Lower leg skin (tissue), 3 donors: ENCODE data around the gene PIWIL4.

Source experiments
- POLR2A ChIP-seq, 2 donors: fragments of 450-650 bp; IDR thresholded peaks; one replicate each; pipeline ENCODE4 v1.6.1; 2016 to 2017; ENCODE audit warnings: antibody characterized with exemption in 2 of 2, mild to moderate bottlenecking in 1 of 2, moderate library complexity in 1 of 2
- TF ChIP-seq, protein P1 (sequence below), 3 donors: fragments of 450-650 bp; IDR thresholded peaks; one replicate each; pipeline ENCODE4 v1.5.1; 2016; ENCODE audit warnings: antibody characterized with exemption in 3 of 3, mild to moderate bottlenecking in 3 of 3, moderate library complexity in 2 of 3

DNA sequence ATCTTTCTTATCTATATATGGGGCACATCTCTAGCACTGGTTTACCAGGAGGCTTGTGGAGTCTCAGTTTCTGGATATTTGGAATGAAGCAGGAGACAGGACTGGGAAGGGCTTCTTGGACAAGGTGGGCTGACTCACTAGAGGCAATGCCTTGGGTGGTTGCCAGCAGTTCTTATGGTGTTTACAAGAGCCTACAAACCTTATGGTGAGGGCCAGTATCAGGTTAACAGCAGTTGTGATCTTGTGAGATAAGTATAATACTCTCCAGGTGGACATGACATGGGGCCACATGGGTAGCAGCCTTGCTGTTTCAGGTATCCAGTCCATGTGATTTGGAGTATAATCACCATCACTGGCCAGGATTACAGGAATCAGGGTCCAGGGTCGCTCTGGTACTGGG, 13.2 kb upstream of the PIWIL4 start:
- TF ChIP-seq, protein P1, sequence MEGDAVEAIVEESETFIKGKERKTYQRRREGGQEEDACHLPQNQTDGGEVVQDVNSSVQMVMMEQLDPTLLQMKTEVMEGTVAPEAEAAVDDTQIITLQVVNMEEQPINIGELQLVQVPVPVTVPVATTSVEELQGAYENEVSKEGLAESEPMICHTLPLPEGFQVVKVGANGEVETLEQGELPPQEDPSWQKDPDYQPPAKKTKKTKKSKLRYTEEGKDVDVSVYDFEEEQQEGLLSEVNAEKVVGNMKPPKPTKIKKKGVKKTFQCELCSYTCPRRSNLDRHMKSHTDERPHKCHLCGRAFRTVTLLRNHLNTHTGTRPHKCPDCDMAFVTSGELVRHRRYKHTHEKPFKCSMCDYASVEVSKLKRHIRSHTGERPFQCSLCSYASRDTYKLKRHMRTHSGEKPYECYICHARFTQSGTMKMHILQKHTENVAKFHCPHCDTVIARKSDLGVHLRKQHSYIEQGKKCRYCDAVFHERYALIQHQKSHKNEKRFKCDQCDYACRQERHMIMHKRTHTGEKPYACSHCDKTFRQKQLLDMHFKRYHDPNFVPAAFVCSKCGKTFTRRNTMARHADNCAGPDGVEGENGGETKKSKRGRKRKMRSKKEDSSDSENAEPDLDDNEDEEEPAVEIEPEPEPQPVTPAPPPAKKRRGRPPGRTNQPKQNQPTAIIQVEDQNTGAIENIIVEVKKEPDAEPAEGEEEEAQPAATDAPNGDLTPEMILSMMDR (IDR thresholded peaks at IDR 0.05): no peak
- no peak for TF ChIP-seq POLR2A (IDR thresholded peaks at IDR 0.05)
